Measurements from ENCODE around the gene NDUFB8. TPM values are rescaled to one million over a fixed set of nuclear protein-coding genes. Genes with fewer than 3 reads are reported as not detected.

NDUFB8 gene
- total and polyA plus RNA-seq, 8 donors: 33.0 to 362 (median 138) TPM

GRCh38 chr10:100568912-100569311, 39.2 kb upstream of the NDUFB8 start:
- no peak overlapping the region for H3K27ac ChIP-seq
- H3K4me1 ChIP-seq: no peaks in the 10 kb centered on the region
- WGBS, 5 donors: 72 to 85% (median 82%) methylated on average over 3 of the region's 3 CpGs
- intact Hi-C loops (cut with DNase I; ENCODE audit: low total_unique reads): no loop called here
- TF ChIP-seq POLR2A (IDR thresholded peaks at IDR 0.05) (no peak), EP300 (IDR thresholded peaks at IDR 0.05) (no peak), POLR2AphosphoS5 (IDR thresholded peaks at IDR 0.05) (no peak)
- peaks cover 0 to 94% (median 57%) of the 10 kb centered on the region in 3 donors for H3K27me3 ChIP-seq
- no peak overlapping the region for H3K4me3 ChIP-seq
- no peaks in the 10 kb centered on the region for H3K9me3 ChIP-seq
- H3K36me3 ChIP-seq: no peaks in the 10 kb centered on the region
- no peak for DNase-seq

DNA sequence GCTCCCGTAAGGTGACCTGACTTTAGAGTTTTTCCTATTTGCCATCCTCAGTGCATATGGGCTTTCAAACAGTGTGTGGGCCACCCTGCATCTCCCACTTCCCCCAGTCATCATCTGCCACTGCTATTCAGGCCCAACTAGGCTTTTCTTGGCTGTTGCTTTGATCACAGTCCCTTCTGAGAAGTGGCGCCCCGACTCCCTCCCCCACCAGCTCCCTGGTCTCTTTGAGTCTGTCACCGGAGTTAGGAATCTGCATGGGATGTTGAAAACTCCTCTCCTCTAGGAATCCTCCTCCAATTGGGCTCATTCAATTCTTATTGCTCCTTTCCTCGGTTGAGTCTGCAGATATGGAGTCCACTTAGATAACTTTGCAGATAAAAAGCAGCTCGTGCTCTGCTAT, 38.2 kb upstream of the NDUFB8 start:
- Histone ChIP-seq H3K27ac (no peak overlapping the region), H3K27me3 (peaks cover 0 to 100% (median 60%) of the 10 kb centered on the region in 3 donors), H3K4me1 (peaks cover 0 to 2% (median 1%) of the 10 kb centered on the region in 4 donors), H3K4me3 (no peak overlapping the region), H3K9me3 (no peaks in the 10 kb centered on the region), H3K36me3 (no peaks in the 10 kb centered on the region)
- DNase-seq: no peak
- WGBS, 5 donors: 15 to 25% (median 21%) methylated on average over 6 of the region's 6 CpGs
- intact Hi-C loops (cut with DNase I; ENCODE audit: low total_unique reads): no loop called here
- no peak for TF ChIP-seq EP300 (IDR thresholded peaks at IDR 0.05)
- TF ChIP-seq CTCF (IDR thresholded peaks at IDR 0.05): no peak
- no peak for TF ChIP-seq POLR2A (IDR thresholded peaks at IDR 0.05)
- no peak for TF ChIP-seq POLR2AphosphoS5 (IDR thresholded peaks at IDR 0.05)

DNA sequence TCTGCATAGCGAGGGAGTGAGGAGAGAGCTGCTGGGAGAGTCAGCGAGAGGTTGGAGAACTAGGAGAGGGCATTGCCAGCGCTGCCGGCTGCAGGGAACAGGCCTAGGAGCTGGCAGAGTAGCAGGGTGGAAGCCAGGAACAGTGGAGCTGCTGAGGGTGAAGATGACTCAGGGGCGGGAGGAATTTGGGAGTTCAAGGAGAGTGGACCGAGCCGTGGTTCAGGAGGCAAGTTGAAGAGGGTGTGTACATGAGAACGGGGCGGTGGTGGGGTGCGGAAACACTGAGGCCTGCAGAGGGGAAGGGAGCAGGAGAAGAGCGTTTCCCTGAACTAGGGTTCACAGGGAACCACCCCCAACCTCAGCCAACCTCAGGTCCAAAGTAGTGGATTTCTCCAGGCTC, 37.6 kb upstream of the NDUFB8 start:
- no peak for DNase-seq
- intact Hi-C loops (cut with DNase I; ENCODE audit: low total_unique reads): no loop called here
- H3K27ac ChIP-seq: no peak overlapping the region
- H3K4me3 ChIP-seq: no peak overlapping the region
- peaks cover 3 to 100% (median 65%) of the 10 kb centered on the region in 3 donors for H3K27me3 ChIP-seq
- peaks cover 0 to 2% (median 0%) of the 10 kb centered on the region in 4 donors for H3K9me3 ChIP-seq
- TF ChIP-seq POLR2A (IDR thresholded peaks at IDR 0.05): no peak
- TF ChIP-seq POLR2AphosphoS5 (IDR thresholded peaks at IDR 0.05): no peak
- no peak for TF ChIP-seq CTCF (IDR thresholded peaks at IDR 0.05)
- TF ChIP-seq EP300 (IDR thresholded peaks at IDR 0.05): no peak
- peaks cover 5 to 8% (median 7%) of the 10 kb centered on the region in 4 donors for H3K4me1 ChIP-seq
- 34 to 45% (median 42%) methylated on average over 11 of the region's 11 CpGs for WGBS, 5 donors
- no peaks in the 10 kb centered on the region for H3K36me3 ChIP-seq

DNA sequence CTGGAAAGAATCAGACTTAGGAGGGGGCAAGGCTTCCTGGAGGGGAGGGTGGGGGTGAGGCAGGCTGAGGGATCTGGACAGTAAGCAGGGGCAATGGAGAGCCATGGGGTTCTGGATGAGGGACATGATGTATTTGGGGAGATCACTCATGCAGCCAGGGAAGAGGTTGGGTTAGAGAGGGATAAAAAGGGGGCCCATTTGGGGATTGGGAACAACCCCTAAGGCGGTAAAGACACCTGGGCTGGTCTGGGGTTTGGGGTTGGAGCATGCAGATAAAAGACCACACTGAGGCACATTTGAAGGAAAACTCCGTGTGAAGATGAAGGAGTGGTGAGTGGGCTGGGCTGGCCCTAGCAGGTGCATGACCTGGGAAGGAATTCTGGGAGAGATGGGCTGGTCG, 36.9 kb upstream of the NDUFB8 start:
- 41 to 56% (median 49%) methylated on average over 3 of the region's 3 CpGs for WGBS, 5 donors
- Histone ChIP-seq H3K4me1 (peaks cover 12 to 15% (median 14%) of the 10 kb centered on the region in 4 donors), H3K27ac (no peak overlapping the region), H3K4me3 (no peak overlapping the region), H3K36me3 (no peaks in the 10 kb centered on the region), H3K27me3 (peaks cover 4 to 100% (median 70%) of the 10 kb centered on the region in 3 donors), H3K9me3 (peaks cover 0 to 7% (median 0%) of the 10 kb centered on the region in 4 donors)
- intact Hi-C loops (cut with DNase I; ENCODE audit: low total_unique reads): no loop called here
- DNase-seq: no peak
- TF ChIP-seq EP300 (IDR thresholded peaks at IDR 0.05): no peak
- TF ChIP-seq CTCF (IDR thresholded peaks at IDR 0.05): no peak
- no peak for TF ChIP-seq POLR2AphosphoS5 (IDR thresholded peaks at IDR 0.05)
- TF ChIP-seq POLR2A (IDR thresholded peaks at IDR 0.05): no peak

- intact Hi-C loops (cut with DNase I; ENCODE audit: low total_unique reads): no loop called here
- no peak for DNase-seq
- 53 to 70% (median 61%) methylated on average over 9 of the region's 9 CpGs for WGBS, 5 donors
- Histone ChIP-seq H3K9me3 (peaks cover 0 to 7% (median 0%) of the 10 kb centered on the region in 4 donors), H3K27me3 (peaks cover 4 to 95% (median 58%) of the 10 kb centered on the region in 3 donors), H3K4me3 (no peak overlapping the region), H3K27ac (no peak overlapping the region), H3K4me1 (peaks cover 13 to 16% (median 15%) of the 10 kb centered on the region in 4 donors), H3K36me3 (no peaks in the 10 kb centered on the region)
- TF ChIP-seq POLR2A (IDR thresholded peaks at IDR 0.05): no peak
- no peak for TF ChIP-seq CTCF (IDR thresholded peaks at IDR 0.05)
- no peak for TF ChIP-seq POLR2AphosphoS5 (IDR thresholded peaks at IDR 0.05)
- TF ChIP-seq EP300 (IDR thresholded peaks at IDR 0.05): no peak
Measured at GRCh38 chr10:100565206-100565985, 35.7 kb upstream of the NDUFB8 start.
